A673 (cell line): Measurements from ENCODE around the gene MAPK8. TPM values are rescaled to one million over a fixed set of nuclear protein-coding genes. Genes with fewer than 3 reads are reported as not detected.
"Not testable (repeated sequence)": the region's sequence is repeated elsewhere in the genome, so short reads cannot be mapped to it uniquely, and the experiment has no call there.

Source experiments
- BruUV-seq: library from RNA; stranded (reverse); fragments of 400-500 nt; replicated peaks from 2 replicates; lab custom pipeline; 2021; lab: Mats Ljungman, UMichigan
- CTCF ChIA-PET: fragments of 300-600 bp; sonication (Branson Sonifier 250); formaldehyde crosslinking; loops from one replicate; lab custom pipeline; 2022; ENCODE audit warnings: antibody characterized with exemption; lab: Charles Lee
- POLR2A ChIA-PET: fragments of 300-600 bp; sonication (Branson Sonifier 250); formaldehyde crosslinking; loops from one replicate; lab custom pipeline; 2022; ENCODE audit warnings: antibody characterized with exemption; ENCODE audit not compliant: low non-redundant PET; lab: Charles Lee
- DNase-seq: peaks from one replicate; pipeline ENCODE4 v3.0.0-alpha.2; 2015; ENCODE audit warnings: low spot score
- H3K27ac ChIP-seq: fragments of 200-600 bp; sonication (generic); 2 replicates; pipeline ENCODE4 v1.5.1; 2016; ENCODE audit warnings: mixed run types, low read depth, mild to moderate bottlenecking, mixed read lengths, antibody characterized with exemption, low read length; ENCODE audit not compliant: poor library complexity, severe bottlenecking
- H3K27me3 ChIP-seq: fragments of 200-600 bp; sonication (generic); replicated peaks from 2 replicates; pipeline ENCODE4 v1.6.1; 2017; ENCODE audit warnings: mixed run types, low read depth, mild to moderate bottlenecking, mixed read lengths, antibody characterized with exemption, low read length; ENCODE audit not compliant: insufficient read depth, poor library complexity
- H3K36me3 ChIP-seq: fragments of 200-600 bp; sonication (generic); 2 replicates; pipeline ENCODE4 v1.6.1; 2016; ENCODE audit warnings: mixed run types, mild to moderate bottlenecking, mixed read lengths, antibody characterized with exemption, low read length; ENCODE audit not compliant: insufficient read depth, poor library complexity, severe bottlenecking
- H3K4me1 ChIP-seq: fragments of 200-600 bp; sonication (generic); 2 replicates; pipeline ENCODE4 v1.6.1; 2017; ENCODE audit warnings: mixed run types, mild to moderate bottlenecking, mixed read lengths, antibody characterized with exemption, low read length; ENCODE audit not compliant: insufficient read depth, poor library complexity, severe bottlenecking
- H3K4me3 ChIP-seq: fragments of 200-600 bp; sonication (generic); 2 replicates; pipeline ENCODE4 v1.5.1; 2016; ENCODE audit warnings: low read depth, mixed run types, mild to moderate bottlenecking, mixed read lengths, low read length; ENCODE audit not compliant: poor library complexity, severe bottlenecking
- H3K9me3 ChIP-seq: fragments of 200-600 bp; sonication (generic); 2 replicates; pipeline ENCODE4 v1.6.1; 2016; ENCODE audit warnings: mixed run types, low read depth, mild to moderate bottlenecking, mixed read lengths, antibody characterized with exemption, low read length; ENCODE audit not compliant: poor library complexity, severe bottlenecking
- EZH2 ChIP-seq: fragments of 200-600 bp; sonication (generic); IDR thresholded peaks from 2 replicates; pipeline ENCODE4 v1.6.1; 2017; ENCODE audit warnings: borderline replicate concordance, low read depth, mild to moderate bottlenecking, mixed read lengths, antibody characterized with exemption, low read length; ENCODE audit not compliant: poor library complexity, severe bottlenecking
- intact Hi-C: fragments of 100-400 bp; cut with micrococcal nuclease; formaldehyde crosslinking; loops from one replicate; pipeline ENCODE4 v1.10.0; 2022; ENCODE audit not compliant: unreplicated experiment
- total RNA-seq: library from RNA; stranded (reverse); gene quantifications from 2 replicates; pipeline ENCODE4 v1.2.3, GENCODE V29; 2021
- TF ChIP-seq, protein P1 (sequence below): fragments of 300-800, 200-600 bp; sonication (generic); conservative IDR thresholded peaks from 2 replicates; pipeline ENCODE4 v1.5.1; 2017; ENCODE audit warnings: low read depth, mild to moderate bottlenecking, antibody characterized with exemption, low read length, moderate library complexity, mixed read lengths

The MAPK8 gene
- total RNA-seq, 1 experiment from 2014 or later = 52.0 TPM

DNA sequence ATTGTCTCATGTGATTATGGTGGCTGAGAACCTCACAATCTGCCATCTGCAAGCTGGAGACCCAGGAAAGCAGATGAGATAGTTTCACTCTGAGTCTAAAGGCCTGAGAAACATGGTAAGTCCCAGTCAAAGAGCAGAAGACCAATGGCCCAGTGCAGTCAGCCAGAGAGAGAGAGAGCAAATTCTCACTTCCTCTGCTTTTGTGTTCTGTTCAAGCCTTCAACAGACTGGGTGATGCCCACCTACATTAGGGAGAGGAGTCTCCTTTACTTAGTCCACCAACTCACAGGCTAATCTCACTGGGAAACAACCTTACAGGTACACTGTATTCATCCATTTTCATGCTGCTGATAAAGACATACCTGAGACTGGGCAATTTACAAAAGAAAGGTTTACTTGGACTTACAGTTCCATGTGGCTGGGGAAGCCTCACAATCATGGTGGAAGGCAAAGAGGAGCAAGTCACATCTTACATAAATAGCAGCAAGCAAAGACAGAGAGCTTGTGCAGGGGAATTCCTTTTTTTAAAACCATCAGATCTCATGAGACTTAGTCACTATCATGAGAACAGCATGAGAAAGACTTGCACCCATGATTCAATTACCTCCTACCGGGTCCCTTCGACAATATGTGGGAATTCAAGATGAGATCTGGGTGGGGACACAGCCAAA, 27.3 kb upstream of the MAPK8 start:
- CTCF ChIA-PET = no interaction called here
- intact Hi-C loops = no loop called here
- no TSS peak for BruUV-seq

DNA sequence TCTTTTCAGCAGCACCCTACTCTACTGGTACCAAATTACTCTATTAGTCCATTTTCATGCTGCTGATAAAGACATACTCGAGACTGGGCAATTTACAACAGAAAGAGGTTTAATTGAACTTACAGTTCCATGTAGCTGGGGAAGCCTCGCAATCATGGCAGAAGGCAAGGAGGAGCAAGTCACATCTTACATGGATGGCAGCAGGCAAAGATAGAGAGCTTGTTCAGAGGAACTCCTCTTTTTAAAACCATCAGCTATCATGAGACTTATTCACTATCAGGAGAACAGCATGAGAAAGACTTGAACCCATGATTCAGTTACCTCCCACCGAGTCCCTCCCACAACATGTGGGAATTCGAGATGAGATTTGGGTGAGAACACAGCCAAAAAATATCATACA, 24.8 kb upstream of the MAPK8 start:
- H3K36me3 ChIP-seq, H3K27me3 ChIP-seq, H3K9me3 ChIP-seq, H3K27ac ChIP-seq, H3K4me3 ChIP-seq, DNase-seq, H3K4me1 ChIP-seq, POLR2A ChIA-PET, CTCF ChIA-PET, BruUV-seq: not testable (repeated sequence)
- intact Hi-C loops = loop anchor here (1.0 kb wide), 1 partner anchor 24 kb away; no protein-coding TSS in a partner anchor

More for the DNA sequence above, 27.3 kb upstream of the MAPK8 start:
- H3K27ac ChIP-seq = no peak overlapping the region
- TF ChIP-seq, protein P1, sequence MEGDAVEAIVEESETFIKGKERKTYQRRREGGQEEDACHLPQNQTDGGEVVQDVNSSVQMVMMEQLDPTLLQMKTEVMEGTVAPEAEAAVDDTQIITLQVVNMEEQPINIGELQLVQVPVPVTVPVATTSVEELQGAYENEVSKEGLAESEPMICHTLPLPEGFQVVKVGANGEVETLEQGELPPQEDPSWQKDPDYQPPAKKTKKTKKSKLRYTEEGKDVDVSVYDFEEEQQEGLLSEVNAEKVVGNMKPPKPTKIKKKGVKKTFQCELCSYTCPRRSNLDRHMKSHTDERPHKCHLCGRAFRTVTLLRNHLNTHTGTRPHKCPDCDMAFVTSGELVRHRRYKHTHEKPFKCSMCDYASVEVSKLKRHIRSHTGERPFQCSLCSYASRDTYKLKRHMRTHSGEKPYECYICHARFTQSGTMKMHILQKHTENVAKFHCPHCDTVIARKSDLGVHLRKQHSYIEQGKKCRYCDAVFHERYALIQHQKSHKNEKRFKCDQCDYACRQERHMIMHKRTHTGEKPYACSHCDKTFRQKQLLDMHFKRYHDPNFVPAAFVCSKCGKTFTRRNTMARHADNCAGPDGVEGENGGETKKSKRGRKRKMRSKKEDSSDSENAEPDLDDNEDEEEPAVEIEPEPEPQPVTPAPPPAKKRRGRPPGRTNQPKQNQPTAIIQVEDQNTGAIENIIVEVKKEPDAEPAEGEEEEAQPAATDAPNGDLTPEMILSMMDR = no peak
- TF ChIP-seq EZH2 = no peak
- H3K4me3 ChIP-seq = no peak overlapping the region
- peaks cover 5% of the 10 kb centered on the region for H3K9me3 ChIP-seq
- H3K27me3 ChIP-seq = no peaks in the 10 kb centered on the region
- no peak for DNase-seq
- no peaks in the 10 kb centered on the region for H3K36me3 ChIP-seq
- no peaks in the 10 kb centered on the region for H3K4me1 ChIP-seq
- POLR2A ChIA-PET = no interaction called here

DNA sequence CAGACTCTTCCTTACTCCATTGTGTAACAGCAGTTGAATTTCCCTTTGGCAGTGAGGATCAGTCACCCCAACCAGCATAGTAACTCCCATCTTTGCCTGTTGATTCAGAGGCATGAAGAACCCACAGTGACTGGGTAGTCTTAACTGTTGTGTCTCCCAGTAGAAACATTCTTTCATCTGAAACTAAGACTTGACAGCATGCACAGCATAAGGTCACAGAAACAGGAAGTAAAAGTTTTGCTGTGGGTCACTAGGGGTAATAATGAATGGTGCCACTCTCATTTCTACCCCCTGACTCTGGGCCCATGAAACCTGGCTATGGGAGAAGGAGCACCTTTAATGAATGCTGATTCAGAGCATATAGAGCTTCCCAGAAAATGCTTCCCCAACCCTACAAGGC, 23.6 kb upstream of the MAPK8 start:
- intact Hi-C loops = no loop called here
- no peaks in the 10 kb centered on the region for H3K27me3 ChIP-seq
- H3K9me3 ChIP-seq = peaks cover 5% of the 10 kb centered on the region
- TF ChIP-seq, protein P1 = no peak
- no peak for TF ChIP-seq EZH2
- peaks cover 4% of the 10 kb centered on the region for H3K4me1 ChIP-seq
- ChIA-PET CTCF (no interaction called here), POLR2A (no interaction called here)
- H3K27ac ChIP-seq = no peak overlapping the region
- DNase-seq = no peak
- no TSS peak for BruUV-seq
- no peaks in the 10 kb centered on the region for H3K36me3 ChIP-seq
- H3K4me3 ChIP-seq = no peak overlapping the region
